Lower leg skin (tissue), 4 donors: ENCODE measurements around the gene ATE1. TPM values are rescaled to one million over a fixed set of nuclear protein-coding genes. Genes with fewer than 3 reads are reported as not detected.

Experiments used
- DNase-seq, 2 donors: peaks; one replicate each; pipeline ENCODE4 v3.0.0-alpha.2; 2019; ENCODE audit warnings: low spot score in 2 of 2
- H3K4me3 ChIP-seq: fragments of 200-600 bp; sonication (generic); 2 replicates; pipeline ENCODE4 v1.5.1; 2017; ENCODE audit warnings: mild to moderate bottlenecking, low read depth; ENCODE audit not compliant: poor library complexity, severe bottlenecking
- POLR2A ChIP-seq, 2 donors: fragments of 450-650 bp; IDR thresholded peaks; one replicate each; pipeline ENCODE4 v1.6.1; 2016 to 2017; ENCODE audit warnings: antibody characterized with exemption in 2 of 2, mild to moderate bottlenecking in 1 of 2, moderate library complexity in 1 of 2
- WGBS, 2 donors: methylation state at CpG; one replicate each; pipeline ENCODE4 v1.1.5; 2018; 5-methylcytosine and 5-hydroxymethylcytosine counted together
- intact Hi-C: fragments of 100-400 bp; cut with DNase I; formaldehyde crosslinking; loops from one replicate; pipeline ENCODE4 v1.15.0; 2023; ENCODE audit warnings: low total_unique reads
- total RNA-seq, 4 donors: library from RNA; depleted of rRNA; stranded (reverse); fragments of >200 nt; gene quantifications; one replicate each; pipeline ENCODE4 v1.1.0, GENCODE V29; 2016
- TF ChIP-seq, protein P1 (sequence below), 3 donors: fragments of 450-650 bp; IDR thresholded peaks; one replicate each; pipeline ENCODE4 v1.5.1; 2016; ENCODE audit warnings: antibody characterized with exemption in 3 of 3, mild to moderate bottlenecking in 3 of 3, moderate library complexity in 2 of 3

ATE1 gene
- total RNA-seq, 4 donors from 2014 or later, result 11.5 to 22.2 (median 18.2) TPM

DNA sequence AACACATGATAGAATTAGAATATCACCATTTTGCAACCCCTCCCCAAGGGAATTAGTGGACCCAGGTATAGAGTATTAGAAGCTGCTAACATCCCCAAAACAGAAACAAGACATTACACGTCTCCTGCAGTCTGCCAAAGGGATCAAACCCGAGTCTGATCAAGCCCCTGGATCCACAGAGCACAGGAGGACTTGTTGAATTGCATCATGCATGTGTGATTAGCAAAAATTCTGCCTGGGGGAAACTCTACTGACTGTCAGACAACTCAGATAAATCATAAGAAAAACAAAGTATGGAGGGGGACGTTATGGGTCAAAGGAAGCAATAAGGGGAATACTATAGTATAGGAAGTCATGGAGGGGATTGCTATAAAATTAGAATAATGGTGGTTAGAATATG lies 212.8 kb downstream of the ATE1 start:
- TF ChIP-seq, protein P1, sequence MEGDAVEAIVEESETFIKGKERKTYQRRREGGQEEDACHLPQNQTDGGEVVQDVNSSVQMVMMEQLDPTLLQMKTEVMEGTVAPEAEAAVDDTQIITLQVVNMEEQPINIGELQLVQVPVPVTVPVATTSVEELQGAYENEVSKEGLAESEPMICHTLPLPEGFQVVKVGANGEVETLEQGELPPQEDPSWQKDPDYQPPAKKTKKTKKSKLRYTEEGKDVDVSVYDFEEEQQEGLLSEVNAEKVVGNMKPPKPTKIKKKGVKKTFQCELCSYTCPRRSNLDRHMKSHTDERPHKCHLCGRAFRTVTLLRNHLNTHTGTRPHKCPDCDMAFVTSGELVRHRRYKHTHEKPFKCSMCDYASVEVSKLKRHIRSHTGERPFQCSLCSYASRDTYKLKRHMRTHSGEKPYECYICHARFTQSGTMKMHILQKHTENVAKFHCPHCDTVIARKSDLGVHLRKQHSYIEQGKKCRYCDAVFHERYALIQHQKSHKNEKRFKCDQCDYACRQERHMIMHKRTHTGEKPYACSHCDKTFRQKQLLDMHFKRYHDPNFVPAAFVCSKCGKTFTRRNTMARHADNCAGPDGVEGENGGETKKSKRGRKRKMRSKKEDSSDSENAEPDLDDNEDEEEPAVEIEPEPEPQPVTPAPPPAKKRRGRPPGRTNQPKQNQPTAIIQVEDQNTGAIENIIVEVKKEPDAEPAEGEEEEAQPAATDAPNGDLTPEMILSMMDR (IDR thresholded peaks at IDR 0.05), result no peak
- TF ChIP-seq POLR2A (IDR thresholded peaks at IDR 0.05), result no peak
- no peak overlapping the region for H3K4me3 ChIP-seq
- WGBS, 2 donors, result 40 to 50% methylated on average over 3 of the region's 3 CpGs
- intact Hi-C loops, result no loop called here
- DNase-seq, result peak in 1 of 2 donors; percentile 39

DNA sequence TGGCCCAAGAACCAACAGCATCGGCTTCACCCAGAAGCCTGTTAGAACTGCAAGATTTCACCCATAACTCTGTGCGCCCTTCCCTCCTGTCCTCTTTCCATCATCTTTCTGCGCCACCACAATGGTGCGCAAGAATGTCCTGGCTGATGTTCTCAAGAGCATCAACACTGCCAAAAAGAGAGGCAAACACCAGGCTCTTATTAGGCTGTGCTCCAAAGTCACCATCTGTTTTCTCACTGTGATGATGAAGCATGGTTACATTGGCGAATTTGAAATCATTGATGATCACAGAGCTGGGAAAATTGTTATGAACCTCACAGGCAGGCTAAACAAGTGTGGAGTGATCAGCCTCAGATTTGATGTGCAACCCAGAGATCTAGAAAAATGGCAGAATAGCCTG lies 214.3 kb downstream of the ATE1 start:
- WGBS, 2 donors, result 88 to 98% methylated on average over 5 of the region's 5 CpGs
- no peak overlapping the region for H3K4me3 ChIP-seq
- DNase-seq, result no peak
- intact Hi-C loops, result no loop called here
- TF ChIP-seq, protein P1 (IDR thresholded peaks at IDR 0.05), result no peak
- no peak for TF ChIP-seq POLR2A (IDR thresholded peaks at IDR 0.05)

DNA sequence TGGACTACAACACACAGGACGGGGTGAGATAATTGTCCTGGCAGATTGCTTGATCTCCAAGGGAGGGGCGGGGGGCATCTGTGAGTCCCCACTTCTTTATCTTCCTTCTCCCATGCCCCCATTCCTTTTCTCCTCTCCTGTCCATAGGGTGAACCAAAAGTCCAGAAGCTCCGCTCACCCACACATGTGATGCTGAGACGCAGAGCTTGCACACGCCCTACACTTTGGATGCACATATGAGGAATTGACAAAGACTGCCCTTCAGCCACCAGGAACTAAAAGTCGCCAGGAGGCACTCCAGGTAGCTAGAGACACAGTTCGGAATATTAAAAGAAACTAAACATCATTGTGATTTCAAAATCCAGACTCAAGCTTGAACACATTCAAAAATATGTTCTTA lies 216.9 kb downstream of the ATE1 start:
- TF ChIP-seq, protein P1 (IDR thresholded peaks at IDR 0.05), result no peak
- TF ChIP-seq POLR2A (IDR thresholded peaks at IDR 0.05), result no peak
- no peak overlapping the region for H3K4me3 ChIP-seq
- intact Hi-C loops, result no loop called here
- 75 to 82% methylated on average over 7 of the region's 7 CpGs for WGBS, 2 donors
- DNase-seq, result no peak

DNA sequence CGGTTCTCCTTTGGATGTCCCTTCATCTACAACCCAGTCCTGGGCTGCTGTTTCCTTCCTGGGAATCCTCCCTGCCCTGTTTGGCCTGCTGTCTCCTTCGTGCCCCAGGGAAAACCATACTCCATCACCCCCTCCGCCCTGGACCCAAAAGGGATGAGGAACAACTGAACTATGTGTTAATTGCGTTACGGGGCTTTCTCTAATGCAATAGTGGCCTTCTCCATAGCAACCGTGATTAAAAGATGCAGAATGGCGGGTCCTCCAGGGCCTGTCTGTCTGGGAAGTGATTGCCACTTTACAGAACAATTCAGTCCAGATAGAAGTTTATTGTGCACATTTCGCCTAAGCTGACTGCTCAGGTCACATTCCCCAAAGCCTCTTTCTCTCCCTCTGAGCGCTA lies 217.6 kb downstream of the ATE1 start:
- no peak for DNase-seq
- WGBS, 2 donors, result 73 to 74% methylated on average over 9 of the region's 9 CpGs
- intact Hi-C loops, result no loop called here
- no peak overlapping the region for H3K4me3 ChIP-seq
- TF ChIP-seq, protein P1 (IDR thresholded peaks at IDR 0.05), result no peak
- no peak for TF ChIP-seq POLR2A (IDR thresholded peaks at IDR 0.05)

DNA sequence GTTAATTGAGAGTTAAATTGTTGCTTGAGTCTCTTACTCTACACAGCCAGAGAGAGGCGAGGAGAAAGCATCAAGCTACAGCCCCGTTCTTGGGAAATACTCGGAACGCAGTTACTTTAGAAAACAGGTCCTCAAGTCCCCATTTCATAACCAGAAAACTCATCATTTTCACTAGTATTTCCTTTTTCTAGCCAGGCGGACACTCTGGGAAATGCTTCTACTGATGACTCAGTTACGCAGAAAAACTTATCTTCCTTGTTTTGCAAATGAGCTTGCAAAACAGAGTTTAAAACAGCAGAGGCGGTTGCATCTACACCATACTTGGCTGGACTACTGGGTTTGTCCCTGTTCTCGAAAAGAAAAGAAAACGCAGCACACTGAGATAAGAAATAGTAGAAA lies 218.2 kb downstream of the ATE1 start:
- H3K4me3 ChIP-seq, result no peak overlapping the region
- DNase-seq, result no peak
- no peak for TF ChIP-seq POLR2A (IDR thresholded peaks at IDR 0.05)
- TF ChIP-seq, protein P1 (IDR thresholded peaks at IDR 0.05), result no peak
- WGBS, 2 donors, result 75 to 89% methylated on average over 9 of the region's 9 CpGs
- intact Hi-C loops, result no loop called here
